Neural cell (in vitro differentiated cells): ENCODE data around the gene KIF22. TPM values are rescaled to one million over a fixed set of nuclear protein-coding genes. Genes with fewer than 3 reads are reported as not detected.

Experiments used
- H2AFZ ChIP-seq: fragments of 200-600, 300-800 bp; sonication (generic), shearing (Covaris generic); 2 replicates; pipeline ENCODE4 v1.6.0; 2014; ENCODE audit warnings: low read depth, mild to moderate bottlenecking, antibody characterized with exemption, low read length, moderate library complexity
- H3F3A ChIP-seq: fragments of 200-600 bp; shearing (Covaris generic); 2 replicates; pipeline ENCODE4 v1.6.1; 2016; ENCODE audit warnings: mild to moderate bottlenecking, moderate library complexity, mixed read lengths, antibody characterized with exemption, low read length; ENCODE audit not compliant: insufficient read depth, poor library complexity, severe bottlenecking
- H3K27ac ChIP-seq: fragments of 200-600, 300-800 bp; sonication (generic), shearing (Covaris generic); 2 replicates; pipeline ENCODE4 v1.5.1; 2014; ENCODE audit warnings: mild to moderate bottlenecking, low read length, moderate library complexity
- H3K27me3 ChIP-seq: fragments of 300-800, 200-600 bp; sonication (generic), shearing (Covaris generic); 2 replicates; pipeline ENCODE4 v1.6.0; 2014; ENCODE audit warnings: mild to moderate bottlenecking, low read depth, low read length, moderate library complexity; ENCODE audit not compliant: insufficient read depth
- H3K36me3 ChIP-seq: fragments of 300-800, 200-600 bp; sonication (generic), shearing (Covaris generic); 2 replicates; pipeline ENCODE4 v1.5.1; 2014; ENCODE audit warnings: mild to moderate bottlenecking, antibody characterized with exemption, low read length, moderate library complexity; ENCODE audit not compliant: insufficient read depth
- H3K4me2 ChIP-seq: fragments of 300-800, 200-600 bp; sonication (generic), shearing (Covaris generic); 2 replicates; pipeline ENCODE4 v1.6.0; 2014; ENCODE audit warnings: mild to moderate bottlenecking, low read length
- H3K4me3 ChIP-seq: fragments of 300-800, 200-600 bp; sonication (generic), shearing (Covaris generic); 2 replicates; pipeline ENCODE4 v1.5.1; 2014; ENCODE audit warnings: mild to moderate bottlenecking, low read length, moderate library complexity
- H3K79me2 ChIP-seq: fragments of 200-600 bp; shearing (Covaris generic); replicated peaks from 2 replicates; pipeline ENCODE4 v1.6.0; 2014; ENCODE audit warnings: mild to moderate bottlenecking, low read length, moderate library complexity; ENCODE audit not compliant: insufficient read depth
- H3K9ac ChIP-seq: fragments of 300-800, 200-600 bp; sonication (generic), shearing (Covaris generic); 2 replicates; pipeline ENCODE4 v1.6.1; 2016; ENCODE audit warnings: mild to moderate bottlenecking, low read length, mixed read lengths
- H3K9me2 ChIP-seq: fragments of 200-600 bp; shearing (Covaris generic); 2 replicates; pipeline ENCODE4 v1.6.1; 2016; ENCODE audit warnings: mild to moderate bottlenecking, low read length, mixed read lengths; ENCODE audit not compliant: insufficient read depth
- H3K9me3 ChIP-seq: fragments of 200-600, 300-800 bp; sonication (generic), shearing (Covaris generic); 2 replicates; pipeline ENCODE4 v1.6.1; 2016; ENCODE audit warnings: mild to moderate bottlenecking, mixed run types, low read length, moderate library complexity, mixed read lengths
- H4K20me1 ChIP-seq: fragments of 200-600 bp; shearing (Covaris generic); 2 replicates; pipeline ENCODE4 v1.6.1; 2016; ENCODE audit warnings: mild to moderate bottlenecking, mixed run types; ENCODE audit not compliant: insufficient read depth
- EP300 ChIP-seq: fragments of 450-650 bp; conservative IDR thresholded peaks from 2 replicates; pipeline ENCODE4 v1.6.1; 2014; ENCODE audit warnings: antibody characterized with exemption, mild to moderate bottlenecking, moderate library complexity; ENCODE audit not compliant: poor library complexity, severe bottlenecking
- EZH2 ChIP-seq: fragments of 200-600, 300-800 bp; shearing (Covaris generic), sonication (generic); IDR thresholded peaks from 2 replicates; pipeline ENCODE4 v1.6.1; 2014; ENCODE audit warnings: antibody characterized with exemption, low read length, borderline replicate concordance, mild to moderate bottlenecking; ENCODE audit not compliant: insufficient read depth, poor library complexity, severe bottlenecking
- MXI1 ChIP-seq: fragments of 450-650 bp; conservative IDR thresholded peaks from 2 replicates; pipeline ENCODE4 v1.6.1; 2014; ENCODE audit warnings: antibody characterized with exemption, mild to moderate bottlenecking; ENCODE audit not compliant: poor library complexity, severe bottlenecking
- POLR2AphosphoS5 ChIP-seq: IDR thresholded peaks from 2 replicates; pipeline ENCODE4 v1.6.1; 2012
- RAD21 ChIP-seq: fragments of 450-650 bp; conservative IDR thresholded peaks from 2 replicates; pipeline ENCODE4 v1.6.1; 2014; ENCODE audit warnings: antibody characterized with exemption, mild to moderate bottlenecking, moderate library complexity
- TAF1 ChIP-seq: IDR thresholded peaks from 2 replicates; pipeline ENCODE4 v1.6.1; 2012; ENCODE audit warnings: low read depth
- polyA plus RNA-seq: library from polyadenylated mRNA; depleted of rRNA; stranded (reverse); fragments of >200 nt; gene quantifications from 2 replicates; pipeline ENCODE4 v1.2.3, GENCODE V29; 2014
- TF ChIP-seq, protein P1 (sequence below): IDR thresholded peaks from 2 replicates; pipeline ENCODE4 v1.6.1; 2012; ENCODE audit warnings: borderline replicate concordance
- TF ChIP-seq, protein P2 (sequence below): fragments of 450-650 bp; IDR thresholded peaks from 2 replicates; pipeline ENCODE4 v1.5.1; 2014; ENCODE audit warnings: antibody characterized with exemption, mild to moderate bottlenecking, moderate library complexity; ENCODE audit not compliant: poor library complexity, severe bottlenecking

The KIF22 gene
- polyA plus RNA-seq, 1 donor from 2014 or later = 81.1 TPM

DNA sequence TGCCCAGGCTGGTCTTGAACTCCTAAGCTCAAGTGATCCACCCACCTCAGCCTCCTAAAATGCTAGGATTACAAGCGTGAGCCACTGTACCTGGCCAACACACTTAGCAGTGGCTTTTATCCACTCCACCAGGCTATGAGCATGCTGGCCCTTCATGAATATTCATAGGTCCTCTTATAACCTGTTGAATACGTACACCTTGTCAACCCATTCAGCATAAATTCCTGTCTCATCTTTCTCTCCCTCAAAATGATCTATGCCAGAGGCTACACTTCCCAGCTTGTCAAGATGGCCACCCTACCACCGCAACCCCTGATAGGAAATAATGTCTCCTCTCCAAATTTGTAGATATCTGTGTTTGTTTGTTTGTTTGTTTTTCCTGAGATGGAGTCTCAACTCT is 23.5 kb upstream of the KIF22 start:
- H4K20me1 ChIP-seq = no peaks in the 10 kb centered on the region
- H3K9me2 ChIP-seq = no peaks in the 10 kb centered on the region
- no peaks in the 10 kb centered on the region for H3K36me3 ChIP-seq
- TF ChIP-seq EZH2 (no peak), EP300 (no peak), RAD21 (no peak)
- TF ChIP-seq, protein P1, sequence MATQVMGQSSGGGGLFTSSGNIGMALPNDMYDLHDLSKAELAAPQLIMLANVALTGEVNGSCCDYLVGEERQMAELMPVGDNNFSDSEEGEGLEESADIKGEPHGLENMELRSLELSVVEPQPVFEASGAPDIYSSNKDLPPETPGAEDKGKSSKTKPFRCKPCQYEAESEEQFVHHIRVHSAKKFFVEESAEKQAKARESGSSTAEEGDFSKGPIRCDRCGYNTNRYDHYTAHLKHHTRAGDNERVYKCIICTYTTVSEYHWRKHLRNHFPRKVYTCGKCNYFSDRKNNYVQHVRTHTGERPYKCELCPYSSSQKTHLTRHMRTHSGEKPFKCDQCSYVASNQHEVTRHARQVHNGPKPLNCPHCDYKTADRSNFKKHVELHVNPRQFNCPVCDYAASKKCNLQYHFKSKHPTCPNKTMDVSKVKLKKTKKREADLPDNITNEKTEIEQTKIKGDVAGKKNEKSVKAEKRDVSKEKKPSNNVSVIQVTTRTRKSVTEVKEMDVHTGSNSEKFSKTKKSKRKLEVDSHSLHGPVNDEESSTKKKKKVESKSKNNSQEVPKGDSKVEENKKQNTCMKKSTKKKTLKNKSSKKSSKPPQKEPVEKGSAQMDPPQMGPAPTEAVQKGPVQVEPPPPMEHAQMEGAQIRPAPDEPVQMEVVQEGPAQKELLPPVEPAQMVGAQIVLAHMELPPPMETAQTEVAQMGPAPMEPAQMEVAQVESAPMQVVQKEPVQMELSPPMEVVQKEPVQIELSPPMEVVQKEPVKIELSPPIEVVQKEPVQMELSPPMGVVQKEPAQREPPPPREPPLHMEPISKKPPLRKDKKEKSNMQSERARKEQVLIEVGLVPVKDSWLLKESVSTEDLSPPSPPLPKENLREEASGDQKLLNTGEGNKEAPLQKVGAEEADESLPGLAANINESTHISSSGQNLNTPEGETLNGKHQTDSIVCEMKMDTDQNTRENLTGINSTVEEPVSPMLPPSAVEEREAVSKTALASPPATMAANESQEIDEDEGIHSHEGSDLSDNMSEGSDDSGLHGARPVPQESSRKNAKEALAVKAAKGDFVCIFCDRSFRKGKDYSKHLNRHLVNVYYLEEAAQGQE = no peak
- TF ChIP-seq, protein P2, sequence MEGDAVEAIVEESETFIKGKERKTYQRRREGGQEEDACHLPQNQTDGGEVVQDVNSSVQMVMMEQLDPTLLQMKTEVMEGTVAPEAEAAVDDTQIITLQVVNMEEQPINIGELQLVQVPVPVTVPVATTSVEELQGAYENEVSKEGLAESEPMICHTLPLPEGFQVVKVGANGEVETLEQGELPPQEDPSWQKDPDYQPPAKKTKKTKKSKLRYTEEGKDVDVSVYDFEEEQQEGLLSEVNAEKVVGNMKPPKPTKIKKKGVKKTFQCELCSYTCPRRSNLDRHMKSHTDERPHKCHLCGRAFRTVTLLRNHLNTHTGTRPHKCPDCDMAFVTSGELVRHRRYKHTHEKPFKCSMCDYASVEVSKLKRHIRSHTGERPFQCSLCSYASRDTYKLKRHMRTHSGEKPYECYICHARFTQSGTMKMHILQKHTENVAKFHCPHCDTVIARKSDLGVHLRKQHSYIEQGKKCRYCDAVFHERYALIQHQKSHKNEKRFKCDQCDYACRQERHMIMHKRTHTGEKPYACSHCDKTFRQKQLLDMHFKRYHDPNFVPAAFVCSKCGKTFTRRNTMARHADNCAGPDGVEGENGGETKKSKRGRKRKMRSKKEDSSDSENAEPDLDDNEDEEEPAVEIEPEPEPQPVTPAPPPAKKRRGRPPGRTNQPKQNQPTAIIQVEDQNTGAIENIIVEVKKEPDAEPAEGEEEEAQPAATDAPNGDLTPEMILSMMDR = no peak
- no peaks in the 10 kb centered on the region for H3F3A ChIP-seq
- H3K9ac ChIP-seq = no peak overlapping the region
- no peak overlapping the region for H3K27ac ChIP-seq
- no peak overlapping the region for H3K4me3 ChIP-seq
- H2AFZ ChIP-seq = no peak overlapping the region
- H3K79me2 ChIP-seq = no peaks in the 10 kb centered on the region
- no peaks in the 10 kb centered on the region for H3K27me3 ChIP-seq
- no peak overlapping the region for H3K4me2 ChIP-seq
- H3K9me3 ChIP-seq = no peaks in the 10 kb centered on the region

DNA sequence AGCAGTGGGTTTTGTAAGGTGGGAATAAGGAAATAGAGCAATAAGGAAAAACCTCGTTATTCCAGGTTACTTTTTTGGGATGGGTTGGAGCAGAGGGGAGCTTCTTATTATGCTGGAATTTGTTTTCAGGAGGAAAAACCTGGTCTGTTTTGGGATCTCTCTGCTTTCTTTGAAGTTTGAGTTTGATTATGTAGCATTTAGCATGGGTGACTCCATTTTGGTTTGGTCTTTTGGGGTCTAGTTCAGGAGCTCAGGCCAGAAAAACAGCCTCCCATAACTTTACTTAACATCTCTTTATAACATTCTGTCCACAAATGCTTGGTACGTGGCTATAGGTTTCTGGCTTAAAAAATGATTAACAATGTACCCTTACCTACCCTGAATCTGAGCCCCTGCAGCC is 21.0 kb upstream of the KIF22 start:
- Histone ChIP-seq H3K4me3 (no peak overlapping the region), H3F3A (no peaks in the 10 kb centered on the region), H2AFZ (no peak overlapping the region), H3K9ac (no peak overlapping the region), H3K79me2 (no peaks in the 10 kb centered on the region), H3K9me2 (no peaks in the 10 kb centered on the region), H3K4me2 (no peak overlapping the region), H4K20me1 (no peaks in the 10 kb centered on the region), H3K9me3 (no peaks in the 10 kb centered on the region), H3K36me3 (no peaks in the 10 kb centered on the region), H3K27ac (no peak overlapping the region), H3K27me3 (no peaks in the 10 kb centered on the region)
- TF ChIP-seq MXI1 = no peak
- TF ChIP-seq POLR2AphosphoS5 = no peak
- TF ChIP-seq RAD21 = no peak
- TF ChIP-seq, protein P2 = no peak
- no peak for TF ChIP-seq TAF1
